NT2/D1 (cell line): ENCODE data around the gene RASAL2.

Experiments
- SUZ12 ChIP-seq: IDR thresholded peaks from 2 replicates; pipeline ENCODE4 v1.6.1; 2011; ENCODE audit not compliant: insufficient read length, insufficient read depth; ENCODE audit errors: extremely low read depth
- YY1 ChIP-seq: IDR thresholded peaks from 2 replicates; pipeline ENCODE4 v1.6.1; 2011; ENCODE audit not compliant: insufficient read length, insufficient read depth
- ZNF274 ChIP-seq: IDR thresholded peaks from 2 replicates; pipeline ENCODE4 v1.6.1; 2011; ENCODE audit warnings: mild to moderate bottlenecking, low read depth, low read length

DNA sequence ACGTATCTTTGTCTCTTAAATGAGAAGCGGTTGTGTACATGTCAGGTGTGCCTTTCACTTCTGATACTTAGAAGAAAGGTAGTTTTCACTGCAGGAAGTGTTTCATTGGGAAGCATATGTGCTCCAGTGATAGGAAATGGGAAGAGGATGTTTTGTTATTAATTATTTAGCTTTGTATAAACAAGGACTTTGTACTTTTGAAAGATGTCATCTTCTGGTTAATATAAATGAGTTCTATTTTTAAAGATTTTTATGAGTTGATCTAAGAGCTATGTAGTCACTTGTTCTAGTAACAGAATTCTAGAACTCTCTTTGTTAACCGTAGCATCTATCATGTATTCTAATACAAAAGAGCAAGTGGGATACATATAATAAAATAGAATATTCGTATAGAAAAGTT lies 130.5 kb downstream of the RASAL2 start:
- TF ChIP-seq YY1 (no peak), SUZ12 (no peak), ZNF274 (no peak)
